H9 (cell line): ENCODE measurements around the gene DOC2B. TPM values are rescaled to one million over a fixed set of nuclear protein-coding genes. Genes with fewer than 3 reads are reported as not detected.

Source experiments
- DNase-seq: peaks from one replicate; pipeline ENCODE4 v3.0.0-alpha.2; 2017
- H2AFZ ChIP-seq: one replicate; pipeline ENCODE4 v1.6.1; 2013; ENCODE audit warnings: mild to moderate bottlenecking, low read length, control low read depth, moderate library complexity
- H2AK5ac ChIP-seq: 2 replicates; pipeline ENCODE4 v1.6.1; 2013; ENCODE audit warnings: low read length, control low read depth, mixed read lengths; ENCODE audit not compliant: insufficient read length
- H2BK120ac ChIP-seq: one replicate; pipeline ENCODE4 v1.6.1; 2013; ENCODE audit warnings: low read depth, mild to moderate bottlenecking, low read length, control low read depth, inconsistent platforms; ENCODE audit not compliant: poor library complexity, severe bottlenecking
- H2BK12ac ChIP-seq: 2 replicates; pipeline ENCODE4 v1.6.1; 2013; ENCODE audit warnings: low read length, control low read depth, mixed read lengths, low read depth; ENCODE audit not compliant: insufficient read length
- H2BK15ac ChIP-seq: 2 replicates; pipeline ENCODE4 v1.6.1; 2013; ENCODE audit warnings: low read depth, low read length, control low read depth
- H2BK20ac ChIP-seq: one replicate; pipeline ENCODE4 v1.6.1; 2013; ENCODE audit warnings: low read depth, mild to moderate bottlenecking, low read length, control low read depth, inconsistent platforms; ENCODE audit not compliant: poor library complexity, severe bottlenecking
- H2BK5ac ChIP-seq: 2 replicates; pipeline ENCODE4 v1.6.1; 2013; ENCODE audit warnings: low read length, control low read depth, mixed read lengths; ENCODE audit not compliant: insufficient read length
- H3K14ac ChIP-seq: 2 replicates; pipeline ENCODE4 v1.6.1; 2013; ENCODE audit warnings: low read length, control low read depth; ENCODE audit not compliant: insufficient read depth
- H3K18ac ChIP-seq: 2 replicates; pipeline ENCODE4 v1.6.1; 2013; ENCODE audit warnings: low read depth, mild to moderate bottlenecking, mixed read lengths, low read length, control low read depth; ENCODE audit not compliant: insufficient read length
- H3K23ac ChIP-seq: 2 replicates; pipeline ENCODE4 v1.6.1; 2013; ENCODE audit warnings: low read length, control low read depth, mixed read lengths, low read depth; ENCODE audit not compliant: insufficient read length
- H3K23me2 ChIP-seq: 2 replicates; pipeline ENCODE4 v1.6.1; 2013; ENCODE audit warnings: low read depth, mild to moderate bottlenecking, mixed read lengths, low read length, control low read depth; ENCODE audit not compliant: insufficient read length, poor library complexity, severe bottlenecking
- H3K27ac ChIP-seq: 2 replicates; pipeline ENCODE4 v1.5.1; 2013; ENCODE audit warnings: low read length, control low read depth, mixed read lengths, low read depth; ENCODE audit not compliant: insufficient read length
- H3K27me3 ChIP-seq: 2 replicates; pipeline ENCODE4 v1.6.1; 2013; ENCODE audit warnings: low read length, control low read depth, inconsistent platforms; ENCODE audit not compliant: insufficient read depth
- H3K4ac ChIP-seq: 2 replicates; pipeline ENCODE4 v1.6.1; 2013; ENCODE audit warnings: low read depth, mild to moderate bottlenecking, control low read depth, inconsistent platforms, low read length, moderate library complexity
- H3K4me1 ChIP-seq: 2 replicates; pipeline ENCODE4 v1.6.1; 2013; ENCODE audit warnings: low read length, control low read depth, inconsistent platforms; ENCODE audit not compliant: insufficient read depth
- H3K4me2 ChIP-seq: 2 replicates; pipeline ENCODE4 v1.6.1; 2013; ENCODE audit warnings: low read length, control low read depth, mixed read lengths; ENCODE audit not compliant: insufficient read length, insufficient read depth
- H3K56ac ChIP-seq: 2 replicates; pipeline ENCODE4 v1.6.1; 2013; ENCODE audit warnings: low read depth, mild to moderate bottlenecking, mixed read lengths, low read length, control low read depth; ENCODE audit not compliant: insufficient read length
- H3K79me1 ChIP-seq: 2 replicates; pipeline ENCODE4 v1.6.1; 2013; ENCODE audit warnings: low read depth, mild to moderate bottlenecking, moderate library complexity, low read length, control low read depth, inconsistent platforms; ENCODE audit not compliant: insufficient read depth, poor library complexity, severe bottlenecking
- H3K79me2 ChIP-seq: 2 replicates; pipeline ENCODE4 v1.6.1; 2013; ENCODE audit warnings: low read length, control low read depth, inconsistent platforms; ENCODE audit not compliant: insufficient read depth
- H3K9ac ChIP-seq: 2 replicates; pipeline ENCODE4 v1.6.1; 2013; ENCODE audit warnings: low read length, control low read depth, mixed read lengths; ENCODE audit not compliant: insufficient read length; ENCODE audit errors: extremely low read depth
- H3K9me3 ChIP-seq: one replicate; pipeline ENCODE4 v1.6.1; 2013; ENCODE audit warnings: low read depth, low read length, inconsistent platforms; ENCODE audit not compliant: control insufficient read depth
- H3T11ph ChIP-seq: one replicate; pipeline ENCODE4 v1.6.1; 2013; ENCODE audit warnings: mild to moderate bottlenecking, low read length, control low read depth, inconsistent platforms
- H4K20me1 ChIP-seq: one replicate; pipeline ENCODE4 v1.6.1; 2013; ENCODE audit not compliant: control insufficient read depth, insufficient read length, insufficient read depth
- H4K5ac ChIP-seq: 2 replicates; pipeline ENCODE4 v1.6.1; 2013; ENCODE audit warnings: low read depth, mild to moderate bottlenecking, mixed read lengths, low read length, control low read depth; ENCODE audit not compliant: insufficient read length
- H4K8ac ChIP-seq: replicated peaks from 2 replicates; pipeline ENCODE4 v1.6.1; 2013; ENCODE audit warnings: low read length, control low read depth, mixed read lengths, low read depth; ENCODE audit not compliant: insufficient read length
- H4K91ac ChIP-seq: 2 replicates; pipeline ENCODE4 v1.6.1; 2013; ENCODE audit warnings: low read depth, mild to moderate bottlenecking, moderate library complexity, mixed read lengths, low read length, control low read depth; ENCODE audit not compliant: insufficient read length
- H3K27ac Mint-ChIP-seq, 3 experiments: 2 replicates in 2 of 3; 3 replicates in 1 of 3; pipeline ENCODE4 v1.8.0; 2020 to 2021; ENCODE audit warnings: mixed read lengths in 3 of 3, mild to moderate bottlenecking in 1 of 3, moderate library complexity in 1 of 3
- H3K27me3 Mint-ChIP-seq: 2 replicates; pipeline ENCODE4 v1.8.0; 2021; ENCODE audit warnings: low read depth, mild to moderate bottlenecking, moderate library complexity, mixed read lengths
- H3K36me3 Mint-ChIP-seq, 3 experiments: 2 replicates in 2 of 3; 3 replicates in 1 of 3; pipeline ENCODE4 v1.8.0; 2020 to 2021; ENCODE audit warnings: low read depth in 3 of 3, mixed read lengths in 3 of 3; ENCODE audit not compliant: insufficient read depth in 1 of 3
- H3K4me1 Mint-ChIP-seq, 2 experiments: 2 replicates each; pipeline ENCODE4 v1.8.0; 2020; ENCODE audit warnings: mixed read lengths in 2 of 2
- H3K4me3 Mint-ChIP-seq, 2 experiments: 2 replicates in 1 of 2; 3 replicates in 1 of 2; pipeline ENCODE4 v1.8.0; 2020 to 2021; ENCODE audit warnings: mild to moderate bottlenecking in 2 of 2, mixed read lengths in 2 of 2, moderate library complexity in 1 of 2
- H3K9me3 Mint-ChIP-seq, 2 experiments: 2 replicates in 1 of 2; 3 replicates in 1 of 2; pipeline ENCODE4 v1.8.0; 2020; ENCODE audit warnings: mild to moderate bottlenecking in 2 of 2, mixed read lengths in 2 of 2, moderate library complexity in 1 of 2
- WGBS: extraction: QIAGEN DNeasy Blood & Tissue Kit; methylation state at CpG from one replicate; pipeline ENCODE4 v1.1.7; 2013; ENCODE audit warnings: missing lambda C conversion rate, low lambda C conversion rate, mixed read lengths; ENCODE audit not compliant: insufficient read length; ENCODE audit errors: extremely low coverage; 5-methylcytosine and 5-hydroxymethylcytosine counted together
- total RNA-seq: library from RNA; stranded (reverse); gene quantifications from 2 replicates; pipeline ENCODE4 v1.2.1, GENCODE V29; 2021
- TF ChIP-seq, protein P1 (sequence below): fragments of 200-600 bp; sonication (generic); conservative IDR thresholded peaks from 3 replicates; pipeline ENCODE4 v1.8.0; 2021; ENCODE audit warnings: antibody characterized with exemption, mild to moderate bottlenecking

DOC2B gene
- total RNA-seq, 1 experiment from 2014 or later, result 2.1 TPM

DNA sequence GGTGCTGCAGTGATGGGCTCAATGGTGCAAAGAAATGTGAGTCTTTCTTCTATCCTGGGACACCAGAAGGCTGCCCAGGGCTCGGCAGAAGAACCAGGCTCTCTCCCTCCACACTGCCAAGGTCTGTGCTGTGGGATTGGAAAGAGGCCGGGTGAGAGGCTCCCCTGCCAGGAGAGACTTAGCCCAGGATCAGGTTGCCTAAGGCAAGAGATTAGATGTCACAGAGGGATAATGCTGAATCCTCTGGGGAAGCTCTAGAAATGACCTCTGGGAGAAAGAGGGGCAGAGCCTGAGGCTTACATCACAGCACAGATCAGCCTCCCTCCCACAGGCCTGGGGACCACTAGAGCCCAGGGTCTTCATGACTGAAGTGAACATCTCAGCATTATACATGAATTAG lies 5.7 kb upstream of the DOC2B start:
- H3K4me2 ChIP-seq, result no peak overlapping the region
- H4K5ac ChIP-seq, result no peak overlapping the region
- no peak overlapping the region for H4K8ac ChIP-seq
- H3K9me3 ChIP-seq, result no peaks in the 10 kb centered on the region
- no peak overlapping the region for H3K9ac ChIP-seq
- no CpG with 5 or more reads among the region's 2 CpGs for WGBS
- Mint-ChIP-seq H3K4me3 (no peak overlapping the region), H3K27me3 (peaks cover 46% of the 10 kb centered on the region), H3K27ac (peak overlapping the region in 1 of 3 experiments; percentile 93; a peak in 2 of 7 replicates), H3K9me3 (peaks cover 0 to 3% of the 10 kb centered on the region in 2 experiments; a peak in 3 of 5 replicates), H3K36me3 (no peaks in the 10 kb centered on the region), H3K4me1 (peaks cover 14 to 23% of the 10 kb centered on the region in 2 experiments)
- no peak overlapping the region for H3T11ph ChIP-seq
- no peaks in the 10 kb centered on the region for H3K79me2 ChIP-seq
- H3K14ac ChIP-seq, result no peak overlapping the region
- H2BK20ac ChIP-seq, result no peak overlapping the region
- no peak overlapping the region for H3K23ac ChIP-seq
- no peak overlapping the region for H2AFZ ChIP-seq
- no peaks in the 10 kb centered on the region for H3K79me1 ChIP-seq
- no peak overlapping the region for H2BK120ac ChIP-seq
- TF ChIP-seq, protein P1, sequence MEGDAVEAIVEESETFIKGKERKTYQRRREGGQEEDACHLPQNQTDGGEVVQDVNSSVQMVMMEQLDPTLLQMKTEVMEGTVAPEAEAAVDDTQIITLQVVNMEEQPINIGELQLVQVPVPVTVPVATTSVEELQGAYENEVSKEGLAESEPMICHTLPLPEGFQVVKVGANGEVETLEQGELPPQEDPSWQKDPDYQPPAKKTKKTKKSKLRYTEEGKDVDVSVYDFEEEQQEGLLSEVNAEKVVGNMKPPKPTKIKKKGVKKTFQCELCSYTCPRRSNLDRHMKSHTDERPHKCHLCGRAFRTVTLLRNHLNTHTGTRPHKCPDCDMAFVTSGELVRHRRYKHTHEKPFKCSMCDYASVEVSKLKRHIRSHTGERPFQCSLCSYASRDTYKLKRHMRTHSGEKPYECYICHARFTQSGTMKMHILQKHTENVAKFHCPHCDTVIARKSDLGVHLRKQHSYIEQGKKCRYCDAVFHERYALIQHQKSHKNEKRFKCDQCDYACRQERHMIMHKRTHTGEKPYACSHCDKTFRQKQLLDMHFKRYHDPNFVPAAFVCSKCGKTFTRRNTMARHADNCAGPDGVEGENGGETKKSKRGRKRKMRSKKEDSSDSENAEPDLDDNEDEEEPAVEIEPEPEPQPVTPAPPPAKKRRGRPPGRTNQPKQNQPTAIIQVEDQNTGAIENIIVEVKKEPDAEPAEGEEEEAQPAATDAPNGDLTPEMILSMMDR, result no peak
- no peak overlapping the region for H2AK5ac ChIP-seq
- no peak overlapping the region for H2BK12ac ChIP-seq
- no peak overlapping the region for H3K27ac ChIP-seq
- no peak overlapping the region for H2BK5ac ChIP-seq
- no peaks in the 10 kb centered on the region for H4K20me1 ChIP-seq
- peaks cover under 1% of the 10 kb centered on the region; the same call in 1 of the 2 replicates for H3K27me3 ChIP-seq
- H3K4ac ChIP-seq, result no peak overlapping the region
- H2BK15ac ChIP-seq, result no peak overlapping the region
- DNase-seq, result no peak
- no peaks in the 10 kb centered on the region for H3K23me2 ChIP-seq
- H3K18ac ChIP-seq, result no peak overlapping the region
- no peak overlapping the region for H4K91ac ChIP-seq
- no peaks in the 10 kb centered on the region for H3K4me1 ChIP-seq
- H3K56ac ChIP-seq, result no peak overlapping the region
